ENCODE measurements around the gene GNAS.

DNA sequence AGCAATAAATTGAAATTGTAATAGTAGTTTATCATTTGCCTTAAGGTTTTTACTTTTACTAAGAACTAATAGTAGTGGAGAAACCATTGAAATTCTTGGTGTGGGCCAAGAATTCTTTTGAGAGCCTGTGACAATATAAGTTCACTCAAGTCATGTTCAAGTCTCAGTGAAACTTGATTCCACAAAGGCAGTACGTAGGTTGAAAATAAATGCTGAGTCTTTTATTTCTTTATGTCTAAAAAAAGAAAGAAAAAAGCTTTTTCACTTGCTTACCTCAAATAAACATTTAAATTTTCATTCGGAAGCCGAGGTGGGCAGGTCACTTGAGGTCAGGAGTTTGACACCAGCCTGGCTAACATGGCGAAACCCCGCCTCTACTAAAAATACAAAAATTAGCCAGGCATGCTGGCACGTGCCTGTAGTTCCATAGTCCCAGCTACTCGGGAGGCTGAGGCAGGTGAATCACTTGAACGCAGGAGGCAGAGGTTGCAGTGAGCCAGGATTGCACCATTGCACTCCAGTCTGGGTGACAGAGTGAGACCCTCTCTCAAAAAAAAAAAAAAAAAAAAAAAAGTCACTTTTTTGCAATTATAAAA, 70.7 kb downstream of the GNAS start:
- TF ChIP-seq, protein P1, sequence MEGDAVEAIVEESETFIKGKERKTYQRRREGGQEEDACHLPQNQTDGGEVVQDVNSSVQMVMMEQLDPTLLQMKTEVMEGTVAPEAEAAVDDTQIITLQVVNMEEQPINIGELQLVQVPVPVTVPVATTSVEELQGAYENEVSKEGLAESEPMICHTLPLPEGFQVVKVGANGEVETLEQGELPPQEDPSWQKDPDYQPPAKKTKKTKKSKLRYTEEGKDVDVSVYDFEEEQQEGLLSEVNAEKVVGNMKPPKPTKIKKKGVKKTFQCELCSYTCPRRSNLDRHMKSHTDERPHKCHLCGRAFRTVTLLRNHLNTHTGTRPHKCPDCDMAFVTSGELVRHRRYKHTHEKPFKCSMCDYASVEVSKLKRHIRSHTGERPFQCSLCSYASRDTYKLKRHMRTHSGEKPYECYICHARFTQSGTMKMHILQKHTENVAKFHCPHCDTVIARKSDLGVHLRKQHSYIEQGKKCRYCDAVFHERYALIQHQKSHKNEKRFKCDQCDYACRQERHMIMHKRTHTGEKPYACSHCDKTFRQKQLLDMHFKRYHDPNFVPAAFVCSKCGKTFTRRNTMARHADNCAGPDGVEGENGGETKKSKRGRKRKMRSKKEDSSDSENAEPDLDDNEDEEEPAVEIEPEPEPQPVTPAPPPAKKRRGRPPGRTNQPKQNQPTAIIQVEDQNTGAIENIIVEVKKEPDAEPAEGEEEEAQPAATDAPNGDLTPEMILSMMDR (IDR thresholded peaks at IDR 0.05; ENCODE audit: insufficient read depth, low read depth, low read length): no peak
- no peak for TF ChIP-seq EZH2 (IDR thresholded peaks at IDR 0.05; ENCODE audit: insufficient read depth, low read length)
